Ureter (tissue), 1 donor: Measurements from ENCODE around the gene TRAPPC5. TPM values are rescaled to one million over a fixed set of nuclear protein-coding genes. Genes with fewer than 3 reads are reported as not detected.

Experiments used
- DNase-seq: peaks from one replicate; pipeline ENCODE4 v3.0.0-alpha.2; 2020; ENCODE audit warnings: low spot score
- total RNA-seq: library from RNA; stranded (reverse); gene quantifications from one replicate; pipeline ENCODE4 v1.2.4, GENCODE V29; 2023
- donor health status: DM: yes; HTN: yes; CAD: no.

The TRAPPC5 gene
- total RNA-seq, 1 donor from 2014 or later: 80.8 TPM

GRCh38 chr19:7699417-7700401 is 19.1 kb downstream of the TRAPPC5 start:
- no peak for DNase-seq

DNA sequence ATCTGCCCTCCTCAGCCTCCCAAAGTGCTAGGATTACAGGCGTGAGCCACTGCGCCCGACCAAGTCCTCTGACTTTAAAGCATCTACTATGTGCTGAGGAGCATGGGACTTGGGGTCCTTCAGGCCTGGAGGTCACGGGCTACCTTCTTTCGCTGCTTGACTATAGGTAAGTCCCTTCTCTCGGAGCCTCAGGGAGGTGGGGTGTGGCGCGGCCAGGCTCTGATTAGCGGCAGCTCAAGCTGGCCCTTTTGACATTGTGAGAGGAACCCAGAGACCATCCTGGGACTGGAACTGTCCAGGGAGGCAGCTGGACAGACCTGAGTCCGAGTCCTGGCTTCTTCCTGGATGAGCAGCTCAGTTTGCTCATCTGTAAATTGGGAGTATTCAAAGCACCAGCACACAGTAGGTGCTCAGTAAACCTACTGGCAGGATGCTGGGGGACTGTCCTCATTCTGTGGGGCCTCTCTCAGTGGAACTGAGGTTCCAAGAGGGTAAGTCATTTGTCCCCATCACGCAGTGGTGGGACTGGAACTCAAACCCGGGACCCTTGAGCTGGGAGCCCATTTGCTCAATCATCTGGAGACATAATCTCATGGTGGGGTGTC is 20.5 kb downstream of the TRAPPC5 start:
- DNase-seq: no peak

DNA sequence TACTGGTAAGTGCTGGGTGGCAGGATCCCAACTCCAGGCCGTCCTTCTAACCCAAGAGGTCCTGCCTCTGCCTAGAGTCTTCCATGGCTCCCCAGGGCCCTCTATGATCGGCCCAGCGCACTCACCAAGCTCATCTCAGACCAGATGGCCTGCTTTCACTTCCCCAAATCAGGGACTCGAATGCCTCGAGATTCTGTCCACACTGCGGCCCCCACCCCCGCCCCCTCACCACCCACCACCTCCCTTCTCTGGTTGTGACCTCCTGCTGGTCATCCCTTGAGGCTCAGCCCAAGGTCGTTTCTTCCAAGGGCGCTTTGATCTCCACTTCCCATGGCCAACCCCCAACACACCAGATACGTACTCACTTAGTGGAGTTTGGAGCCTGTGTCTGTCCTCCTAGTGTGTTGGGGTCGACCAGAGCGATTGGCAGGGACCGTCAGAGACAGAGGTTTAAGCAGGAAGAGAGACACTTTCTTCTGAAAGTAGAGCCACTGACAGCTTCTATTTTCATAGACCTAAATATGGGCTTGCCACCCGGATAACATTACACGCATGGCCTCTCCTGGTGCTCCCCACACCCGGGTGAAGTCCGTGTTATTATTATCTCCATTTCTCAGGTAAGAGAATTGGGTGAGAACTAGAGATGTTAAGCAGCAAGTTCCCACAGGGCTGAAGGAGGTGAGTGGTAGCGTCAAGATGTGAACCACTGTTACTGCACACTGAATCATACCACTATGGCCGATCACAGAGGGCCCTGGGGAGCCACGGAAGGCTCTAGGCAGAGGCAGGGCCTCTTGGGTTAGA is 21.2 kb downstream of the TRAPPC5 start, which contains the start of gene FCER2:
FCER2 (minus strand) TSS at position 478 of the 804 bp plus-strand sequence. CDS start 2,371 bp downstream, outside the sequence.
- no peak for DNase-seq

- DNase-seq: no peak
Measured at GRCh38 chr19:7703332-7703731, 22.7 kb downstream of the TRAPPC5 start.

DNA sequence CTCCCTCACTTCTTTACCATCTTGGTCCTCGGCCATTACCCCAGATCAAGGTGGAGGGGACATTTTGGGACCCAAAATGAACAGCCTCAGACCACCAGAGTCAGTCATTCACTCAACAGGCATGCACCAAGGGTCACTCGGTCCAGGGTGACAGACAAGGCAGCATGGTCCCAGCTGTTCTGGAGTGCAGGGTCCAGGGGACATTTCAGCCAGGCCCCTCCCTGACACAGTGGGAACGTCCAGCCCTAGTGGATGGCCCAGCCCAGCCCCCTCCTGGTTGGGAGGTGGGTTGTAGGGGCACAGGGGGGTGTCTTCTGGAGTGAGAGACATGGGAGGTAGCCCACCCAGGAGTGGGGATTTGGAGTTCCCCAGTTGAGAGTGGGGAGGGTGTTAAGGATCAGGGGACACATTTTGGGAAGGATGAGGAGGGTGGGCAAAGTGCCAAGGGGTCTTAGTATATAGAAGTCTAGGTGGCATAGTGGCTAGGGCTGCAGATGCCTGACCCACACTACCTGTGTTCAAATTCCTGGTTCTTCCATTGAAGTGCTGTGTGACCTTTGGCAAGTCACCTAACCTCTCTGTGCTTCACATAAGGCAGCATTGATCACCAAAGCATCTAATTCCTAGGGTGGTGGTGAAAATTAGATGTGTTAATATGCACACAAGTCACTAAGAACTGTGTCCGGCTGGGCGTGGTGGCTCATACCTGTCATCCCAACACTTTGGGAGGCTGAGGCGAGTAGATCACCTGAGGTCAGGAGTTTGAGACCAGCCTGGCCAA is 23.8 kb downstream of the TRAPPC5 start:
- DNase-seq: no peak

GRCh38 chr19:7705387-7706187 is 25.0 kb downstream of the TRAPPC5 start:
- no peak for DNase-seq

DNA sequence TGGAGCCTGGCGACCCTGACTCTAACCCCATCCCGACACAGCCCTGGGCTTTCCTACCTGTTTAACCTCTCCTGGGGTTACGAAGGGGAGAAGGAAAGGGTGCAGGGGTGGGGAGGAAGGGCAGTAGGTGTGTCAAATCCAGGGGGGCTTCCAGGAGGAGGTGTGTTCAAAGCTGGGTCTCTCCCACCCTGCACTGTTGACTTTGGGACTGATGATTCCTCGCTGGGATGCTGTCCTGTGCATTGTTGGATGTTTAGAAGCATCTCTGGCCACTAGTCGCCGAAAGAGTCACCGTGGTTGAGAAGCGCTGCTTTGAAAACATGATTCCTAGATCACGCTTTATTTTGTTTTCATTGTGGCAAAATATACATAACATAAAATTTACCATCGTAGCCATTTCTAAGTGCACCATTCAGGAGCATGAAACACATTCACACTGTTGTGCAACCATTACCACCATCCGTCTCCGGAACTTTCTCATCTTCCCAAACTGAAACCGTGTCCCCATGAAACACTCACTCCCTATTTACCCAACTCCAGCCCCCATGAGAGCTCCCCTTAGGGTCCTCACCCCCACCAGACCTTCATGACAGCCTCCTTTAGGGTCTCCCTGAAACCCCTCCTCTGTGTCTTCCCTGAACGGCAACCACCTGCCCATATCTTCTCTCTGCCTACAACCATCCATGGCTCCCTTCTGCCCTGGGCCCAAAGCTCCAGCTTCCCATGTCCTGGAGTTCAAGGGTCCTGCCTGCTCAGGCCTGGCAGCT is 25.7 kb downstream of the TRAPPC5 start:
- DNase-seq: no peak

- no peak for DNase-seq
Measured at GRCh38 chr19:7706955-7707456, 26.4 kb downstream of the TRAPPC5 start.

DNA sequence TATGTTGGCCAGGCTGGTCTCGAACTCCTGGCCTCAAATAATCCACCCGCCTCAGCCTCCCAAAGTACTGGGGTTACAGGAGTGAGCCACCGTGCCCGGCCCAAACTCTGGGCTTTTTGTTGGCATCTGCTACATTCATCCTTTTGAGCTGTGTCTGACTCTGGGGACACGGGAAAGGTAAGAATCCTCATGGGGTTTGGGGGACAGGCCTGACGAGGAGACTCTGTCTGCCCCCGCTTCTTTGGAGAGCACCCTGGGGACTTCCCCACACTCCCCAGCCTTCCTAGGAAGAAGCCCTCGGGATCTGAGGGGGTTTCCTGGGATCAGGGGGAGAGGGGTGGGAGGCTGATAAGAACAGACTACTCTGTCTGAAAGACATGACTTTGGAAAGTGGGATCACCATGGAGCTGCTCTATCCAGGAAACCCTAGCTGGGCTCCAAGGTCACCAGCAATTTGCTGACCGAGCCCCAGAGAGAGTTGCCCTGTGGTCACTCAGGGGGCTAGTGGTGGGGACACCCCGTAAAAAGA is 29.4 kb downstream of the TRAPPC5 start:
- no peak for DNase-seq

GRCh38 chr19:7710616-7711015 is 30.0 kb downstream of the TRAPPC5 start:
- no peak for DNase-seq

- no peak for DNase-seq
Measured at GRCh38 chr19:7715671-7716070, 35.0 kb downstream of the TRAPPC5 start.

- DNase-seq: no peak
Measured at GRCh38 chr19:7716762-7717161, 36.1 kb downstream of the TRAPPC5 start.

- DNase-seq: no peak
Measured at GRCh38 chr19:7718668-7719067, 38.0 kb downstream of the TRAPPC5 start.

DNA sequence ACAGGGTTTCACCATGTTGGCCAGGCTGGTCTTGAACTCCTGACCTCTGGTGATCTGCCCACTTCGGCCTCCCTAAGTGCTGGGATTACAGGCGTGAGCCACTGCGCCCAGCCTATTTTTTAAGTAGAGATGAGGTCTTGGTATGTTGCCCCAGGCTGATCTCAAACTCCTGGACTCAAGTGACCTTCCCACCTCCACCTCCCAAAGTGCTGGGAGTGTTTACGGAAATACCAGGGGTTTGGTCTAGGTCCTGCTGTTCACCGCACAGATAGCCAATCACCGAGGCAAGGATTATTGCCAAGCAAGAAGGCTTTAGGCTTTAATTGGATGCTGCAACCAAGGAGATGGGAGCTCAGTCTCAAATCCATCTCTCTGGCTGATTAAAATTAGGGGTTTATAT is 39.7 kb downstream of the TRAPPC5 start:
- no peak for DNase-seq

- no peak for DNase-seq
Measured at GRCh38 chr19:7722231-7722651, 41.6 kb downstream of the TRAPPC5 start.

DNA sequence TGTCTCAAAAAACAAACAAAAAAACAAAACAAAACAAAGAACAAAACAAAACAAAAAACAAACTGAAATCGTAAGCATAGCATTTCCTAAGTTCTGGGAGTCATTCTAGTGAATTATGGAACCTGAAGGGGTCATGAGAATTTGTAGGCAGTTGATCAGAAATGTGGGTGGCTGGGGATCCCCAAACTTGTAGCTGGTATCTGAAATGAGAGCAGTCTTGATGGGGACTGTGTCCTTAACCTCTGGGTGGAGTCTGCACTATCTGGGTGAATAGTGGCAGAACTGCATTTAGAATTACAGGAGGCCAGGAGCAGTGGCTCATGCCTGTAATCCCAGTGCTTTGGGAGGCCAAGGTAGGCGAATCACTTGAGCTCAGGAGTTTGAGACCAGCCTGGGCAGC is 45.2 kb downstream of the TRAPPC5 start:
- DNase-seq: no peak

- no peak for DNase-seq
Measured at GRCh38 chr19:7729211-7729610, 48.6 kb downstream of the TRAPPC5 start.

DNA sequence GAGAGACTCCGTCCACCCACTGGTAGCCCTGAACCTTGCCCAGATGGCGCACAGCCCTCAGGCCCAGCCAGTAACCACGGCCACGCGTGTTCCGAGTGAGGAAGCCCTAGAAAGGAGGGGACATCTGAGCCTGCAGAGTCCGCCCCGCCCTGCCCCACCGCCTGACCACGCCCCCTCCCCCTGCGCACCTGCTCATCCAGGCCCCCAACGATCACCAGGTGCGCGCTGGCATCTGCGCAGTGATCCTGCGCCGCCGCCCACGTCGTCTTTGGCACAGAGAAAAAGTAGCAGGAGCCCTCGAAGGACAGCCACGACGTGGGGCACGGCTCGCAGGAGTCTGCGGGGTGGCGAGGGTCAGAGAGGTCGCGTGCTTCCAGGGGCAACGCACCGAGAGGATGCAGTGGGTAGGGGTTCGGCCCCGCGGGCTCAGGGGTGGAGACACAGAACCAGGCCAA is 49.2 kb downstream of the TRAPPC5 start:
- DNase-seq: no peak
